OCI-LY7 (cell line): ENCODE measurements around the gene CNNM2. TPM values are rescaled to one million over a fixed set of nuclear protein-coding genes. Genes with fewer than 3 reads are reported as not detected.

ENCODE experiments used
- BruUV-seq: library from RNA; stranded (reverse); fragments of 400-500 nt; replicated peaks from 2 replicates; lab custom pipeline; 2021; lab: Mats Ljungman, UMichigan
- CTCF ChIA-PET: fragments of 300-600 bp; sonication (Branson Sonifier 250); formaldehyde crosslinking; loops from one replicate; lab custom pipeline; 2022; ENCODE audit warnings: antibody characterized with exemption; ENCODE audit not compliant: unreplicated experiment; lab: Charles Lee
- POLR2A ChIA-PET: fragments of 300-600 bp; sonication (Branson Sonifier 250); formaldehyde crosslinking; loops from one replicate; lab custom pipeline; 2022; ENCODE audit warnings: antibody characterized with exemption; lab: Charles Lee
- DNase-seq: peaks from one replicate; pipeline ENCODE4 v3.0.0-alpha.2; 2015; ENCODE audit warnings: low spot score
- H2AFZ ChIP-seq: fragments of 200-600 bp; sonication (generic), shearing (Covaris generic); 2 replicates; pipeline ENCODE4 v1.6.1; 2014; ENCODE audit warnings: mild to moderate bottlenecking, antibody characterized with exemption, low read length, moderate library complexity
- H3K27ac ChIP-seq: fragments of 200-600 bp; sonication (generic); 2 replicates; pipeline ENCODE4 v1.5.1; 2014; ENCODE audit warnings: mixed run types, low read depth, mild to moderate bottlenecking, moderate library complexity, low read length, inconsistent platforms; ENCODE audit not compliant: poor library complexity, severe bottlenecking
- H3K36me3 ChIP-seq: fragments of 200-600 bp; sonication (generic); 2 replicates; pipeline ENCODE4 v1.6.1; 2014; ENCODE audit warnings: mild to moderate bottlenecking, antibody characterized with exemption, low read length, moderate library complexity, mixed read lengths; ENCODE audit not compliant: insufficient read depth
- H3K4me1 ChIP-seq: fragments of 200-600 bp; sonication (generic); 2 replicates; pipeline ENCODE4 v1.5.1; 2014; ENCODE audit warnings: mild to moderate bottlenecking, low read length; ENCODE audit not compliant: insufficient read depth, poor library complexity, severe bottlenecking
- H3K4me2 ChIP-seq: fragments of 200-600 bp; sonication (generic); 2 replicates; pipeline ENCODE4 v1.6.1; 2014; ENCODE audit warnings: mild to moderate bottlenecking, low read length
- H3K4me3 ChIP-seq: fragments of 200-600 bp; sonication (generic); 2 replicates; pipeline ENCODE4 v1.5.1; 2014; ENCODE audit warnings: mild to moderate bottlenecking, low read depth, low read length; ENCODE audit not compliant: poor library complexity, severe bottlenecking
- H3K79me2 ChIP-seq: fragments of 200-600 bp; sonication (generic); 2 replicates; pipeline ENCODE4 v1.6.1; 2016; ENCODE audit warnings: low read depth, mild to moderate bottlenecking, low read length, moderate library complexity, mixed read lengths; ENCODE audit not compliant: insufficient read depth
- H3K9me2 ChIP-seq: fragments of 200-600 bp; sonication (generic); 2 replicates; pipeline ENCODE4 v1.6.1; 2016; ENCODE audit warnings: mild to moderate bottlenecking, low read length, mixed read lengths; ENCODE audit not compliant: insufficient read depth
- H3K9me3 ChIP-seq: fragments of 200-600 bp; sonication (generic); 2 replicates; pipeline ENCODE4 v1.6.1; 2014; ENCODE audit warnings: mild to moderate bottlenecking, mixed run types, low read length, mixed read lengths
- H4K20me1 ChIP-seq: fragments of 200-600 bp; sonication (generic); 2 replicates; pipeline ENCODE4 v1.6.1; 2014; ENCODE audit warnings: mild to moderate bottlenecking, antibody characterized with exemption, low read length, moderate library complexity, mixed read lengths; ENCODE audit not compliant: insufficient read depth
- EZH2phosphoT487 ChIP-seq: fragments of 200-600 bp; sonication (generic); IDR thresholded peaks from 2 replicates; pipeline ENCODE4 v1.6.1; 2018; ENCODE audit warnings: low read depth, borderline replicate concordance, mild to moderate bottlenecking, mixed run types, antibody characterized with exemption, low read length, moderate library complexity, mixed read lengths
- intact Hi-C: fragments of 100-400 bp; cut with micrococcal nuclease; formaldehyde crosslinking; loops from one replicate; pipeline ENCODE4 v1.10.0; 2022; ENCODE audit not compliant: unreplicated experiment
- total RNA-seq, 2 experiments: library from RNA; depleted of rRNA in 1 of 2; stranded (reverse); fragments of >200 nt in 1 of 2; shearing (Covaris generic) in 1 of 2; gene quantifications; 2 replicates each; pipeline ENCODE4 v1.2.3, GENCODE V29; 2014 to 2022
- TF ChIP-seq, protein P1 (sequence below): fragments of 200-600 bp; sonication (generic); conservative IDR thresholded peaks from 2 replicates; pipeline ENCODE4 v1.5.1; 2014; ENCODE audit warnings: mild to moderate bottlenecking, antibody characterized with exemption, low read length, moderate library complexity, mixed read lengths

CNNM2 gene
- total RNA-seq, 2 experiments from 2014 or later: 6.6 to 7.2 TPM

- ChIA-PET POLR2A (interaction anchor here (0.6 to 1.4 kb wide), 5 partner anchors 10 to 184 kb away, joined by 3 to 7 read pairs (median 3); no protein-coding TSS in a partner anchor), CTCF (no interaction called here)
- no peaks in the 10 kb centered on the region for H3K4me1 ChIP-seq
- no peaks in the 10 kb centered on the region for H3K9me3 ChIP-seq
- TF ChIP-seq, protein P1, sequence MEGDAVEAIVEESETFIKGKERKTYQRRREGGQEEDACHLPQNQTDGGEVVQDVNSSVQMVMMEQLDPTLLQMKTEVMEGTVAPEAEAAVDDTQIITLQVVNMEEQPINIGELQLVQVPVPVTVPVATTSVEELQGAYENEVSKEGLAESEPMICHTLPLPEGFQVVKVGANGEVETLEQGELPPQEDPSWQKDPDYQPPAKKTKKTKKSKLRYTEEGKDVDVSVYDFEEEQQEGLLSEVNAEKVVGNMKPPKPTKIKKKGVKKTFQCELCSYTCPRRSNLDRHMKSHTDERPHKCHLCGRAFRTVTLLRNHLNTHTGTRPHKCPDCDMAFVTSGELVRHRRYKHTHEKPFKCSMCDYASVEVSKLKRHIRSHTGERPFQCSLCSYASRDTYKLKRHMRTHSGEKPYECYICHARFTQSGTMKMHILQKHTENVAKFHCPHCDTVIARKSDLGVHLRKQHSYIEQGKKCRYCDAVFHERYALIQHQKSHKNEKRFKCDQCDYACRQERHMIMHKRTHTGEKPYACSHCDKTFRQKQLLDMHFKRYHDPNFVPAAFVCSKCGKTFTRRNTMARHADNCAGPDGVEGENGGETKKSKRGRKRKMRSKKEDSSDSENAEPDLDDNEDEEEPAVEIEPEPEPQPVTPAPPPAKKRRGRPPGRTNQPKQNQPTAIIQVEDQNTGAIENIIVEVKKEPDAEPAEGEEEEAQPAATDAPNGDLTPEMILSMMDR: no peak
- TF ChIP-seq EZH2phosphoT487: no peak
- H2AFZ ChIP-seq: no peak overlapping the region
- no peaks in the 10 kb centered on the region; the same call in 1 of the 2 replicates for H4K20me1 ChIP-seq
- BruUV-seq: no TSS peak
- 0 out of 2 replicates have a peak, but pooled peaks cover 3% of the 10 kb centered on the region for H3K79me2 ChIP-seq
- peaks cover 73% of the 10 kb centered on the region for H3K36me3 ChIP-seq
- intact Hi-C loops: no loop called here
- no peak for DNase-seq
- no peak overlapping the region for H3K4me2 ChIP-seq
- no peak overlapping the region for H3K27ac ChIP-seq
- no peak overlapping the region for H3K4me3 ChIP-seq
- no peaks in the 10 kb centered on the region for H3K9me2 ChIP-seq
Measured at GRCh38 chr10:103104721-103105120, 186.6 kb downstream of the CNNM2 start.

GRCh38 chr10:103105462-103105861 lies 187.4 kb downstream of the CNNM2 start:
- ChIA-PET CTCF (no interaction called here), POLR2A (interaction anchor here (0.6 to 1.3 kb wide), 3 partner anchors 10 to 183 kb away, joined by 3 to 7 read pairs (median 5); no protein-coding TSS in a partner anchor)
- intact Hi-C loops: no loop called here
- DNase-seq: no peak
- Histone ChIP-seq H3K9me2 (no peaks in the 10 kb centered on the region), H3K27ac (no peak overlapping the region), H2AFZ (no peak overlapping the region), H3K4me1 (no peaks in the 10 kb centered on the region), H4K20me1 (no peaks in the 10 kb centered on the region; the same call in 1 of the 2 replicates), H3K9me3 (no peaks in the 10 kb centered on the region), H3K4me3 (no peak overlapping the region), H3K36me3 (peaks cover 66% of the 10 kb centered on the region), H3K79me2 (0 out of 2 replicates have a peak, but pooled peaks cover 3% of the 10 kb centered on the region), H3K4me2 (no peak overlapping the region)
- TF ChIP-seq EZH2phosphoT487: no peak
- TF ChIP-seq, protein P1: no peak
- BruUV-seq: no TSS peak

DNA sequence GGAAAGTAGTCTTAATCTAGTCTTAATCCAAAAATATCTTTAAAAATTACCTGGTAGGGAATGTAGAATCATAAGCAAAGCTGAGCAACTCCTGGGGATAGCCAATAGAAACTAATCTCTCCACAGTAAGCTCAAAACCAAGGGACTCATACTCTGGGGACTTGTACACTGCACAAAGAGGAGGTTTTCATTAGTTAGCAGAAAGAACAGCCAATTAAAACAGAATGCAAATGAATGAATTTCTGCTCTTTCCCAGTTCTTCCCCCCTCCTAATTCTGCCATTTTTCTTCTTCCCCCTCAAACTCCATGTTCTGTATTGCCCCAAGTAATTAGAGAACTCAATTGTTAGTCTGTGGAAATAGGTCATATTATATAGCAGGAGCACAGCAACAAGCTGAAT lies 188.4 kb downstream of the CNNM2 start:
- Histone ChIP-seq H3K9me3 (no peaks in the 10 kb centered on the region), H3K4me3 (no peak overlapping the region), H3K27ac (no peak overlapping the region), H3K36me3 (peaks cover 68% of the 10 kb centered on the region), H2AFZ (no peak overlapping the region), H3K4me1 (no peaks in the 10 kb centered on the region), H3K4me2 (no peak overlapping the region), H4K20me1 (no peaks in the 10 kb centered on the region; the same call in 1 of the 2 replicates), H3K79me2 (peaks cover 11% of the 10 kb centered on the region; the same call in 1 of the 2 replicates), H3K9me2 (no peaks in the 10 kb centered on the region)
- no peak for DNase-seq
- BruUV-seq: no TSS peak
- intact Hi-C loops: no loop called here
- TF ChIP-seq EZH2phosphoT487: no peak
- TF ChIP-seq, protein P1: no peak
- CTCF ChIA-PET: no interaction called here
- POLR2A ChIA-PET: interaction anchor here (0.7 to 1.2 kb wide), 3 partner anchors 9 to 134 kb away, joined by 3 to 5 read pairs (median 3); no protein-coding TSS in a partner anchor
